HuH-7.5 (cell line): ENCODE data around the gene HMGN2.

Experiments used
- DNase-seq: peaks from one replicate; pipeline ENCODE4 v3.0.0; 2011; ENCODE audit warnings: low spot score

Gene HMGN2

DNA sequence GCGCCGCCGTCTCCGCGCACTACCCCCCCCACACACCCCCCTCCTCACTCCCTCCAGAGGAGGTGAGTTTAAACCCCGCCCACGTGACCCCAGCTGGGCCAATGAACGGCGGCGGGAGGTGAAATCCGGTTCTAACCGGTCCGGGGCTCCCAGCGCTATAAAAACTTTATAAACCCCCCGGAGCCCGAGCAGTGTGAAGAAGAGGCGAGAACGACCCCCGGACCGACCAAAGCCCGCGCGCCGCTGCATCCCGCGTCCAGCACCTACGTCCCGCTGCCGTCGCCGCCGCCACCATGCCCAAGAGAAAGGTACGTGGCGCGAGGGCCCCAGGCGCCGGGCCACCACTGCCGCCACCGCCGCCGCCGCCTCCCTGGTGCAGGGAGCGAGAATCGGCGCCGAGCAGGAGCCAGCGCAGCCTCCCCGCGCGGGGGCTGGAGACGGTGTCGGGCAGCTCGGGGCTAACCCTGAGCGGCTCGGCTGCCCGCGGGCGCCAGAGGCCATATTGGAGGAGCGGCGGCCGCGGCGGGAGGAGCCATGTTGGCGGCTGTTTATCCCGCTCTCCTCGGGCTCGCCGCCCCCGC, at the start of gene HMGN2:
Gene HMGN2 (plus strand): TSS at position 121 of the 581 bp plus-strand sequence. CDS start 173 bp downstream, at position 294.
- peak; percentile 70 for DNase-seq

DNA sequence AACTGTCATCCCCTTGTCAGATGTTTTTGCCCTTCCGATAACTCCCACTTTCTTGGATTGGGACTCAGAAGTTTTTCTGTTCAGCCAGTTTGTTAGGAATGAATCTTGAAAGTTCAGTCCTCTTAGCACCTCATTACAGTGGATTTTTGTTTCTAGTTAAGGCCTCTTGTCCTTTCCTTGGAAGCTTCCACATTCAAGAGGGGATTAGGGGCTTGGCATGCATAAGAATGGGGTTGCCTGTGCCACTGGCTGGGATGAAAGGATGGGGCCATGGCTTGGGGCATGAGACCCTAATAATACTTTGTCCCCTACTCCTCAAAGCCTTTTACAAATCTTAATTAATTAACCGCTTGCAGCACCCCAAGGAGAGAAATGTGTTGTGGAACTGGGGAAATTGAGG, 42.5 kb upstream of the HMGN2 start:
- DNase-seq, result no peak

DNA sequence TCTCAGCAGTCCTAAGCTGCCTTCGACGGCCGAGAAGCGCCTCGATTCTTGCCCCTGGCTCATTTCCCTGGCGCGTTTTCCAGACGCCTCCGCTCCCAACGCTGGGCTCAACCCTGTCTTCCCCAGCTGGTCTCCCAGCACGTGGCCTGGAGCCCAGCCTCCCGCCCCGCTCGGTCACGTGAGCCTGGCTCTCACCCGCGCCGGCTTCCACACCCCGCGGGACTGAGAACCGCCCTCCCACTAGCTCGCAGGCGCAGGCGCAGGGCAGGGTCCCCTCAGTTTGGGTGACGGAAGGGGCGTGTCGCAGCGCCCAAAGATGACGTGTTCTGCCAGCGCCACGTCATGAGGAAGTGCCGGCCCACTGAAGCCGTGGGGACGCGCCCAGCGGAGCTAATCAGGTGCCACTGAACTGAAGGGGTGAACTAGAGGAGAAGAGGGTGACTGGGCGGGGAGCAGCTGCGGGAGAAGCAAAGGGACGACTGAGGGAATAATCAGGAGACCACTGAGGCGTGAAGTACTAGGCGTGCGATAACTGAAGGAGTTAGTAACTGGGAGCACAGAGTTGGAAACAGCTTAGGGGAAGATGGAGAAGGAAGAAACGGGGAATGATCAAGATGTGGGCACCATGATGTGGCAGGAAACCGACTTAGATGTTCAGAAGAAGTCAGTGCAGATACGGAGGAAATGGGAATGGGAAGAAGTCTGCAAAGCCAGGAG, 40.1 kb upstream of the HMGN2 start, which contains the start of gene DHDDS:
Gene DHDDS (plus strand): TSS at position 343 of the 717 bp plus-strand sequence. CDS start 625 bp downstream, outside the sequence.
- peak; percentile 86 for DNase-seq

DNA sequence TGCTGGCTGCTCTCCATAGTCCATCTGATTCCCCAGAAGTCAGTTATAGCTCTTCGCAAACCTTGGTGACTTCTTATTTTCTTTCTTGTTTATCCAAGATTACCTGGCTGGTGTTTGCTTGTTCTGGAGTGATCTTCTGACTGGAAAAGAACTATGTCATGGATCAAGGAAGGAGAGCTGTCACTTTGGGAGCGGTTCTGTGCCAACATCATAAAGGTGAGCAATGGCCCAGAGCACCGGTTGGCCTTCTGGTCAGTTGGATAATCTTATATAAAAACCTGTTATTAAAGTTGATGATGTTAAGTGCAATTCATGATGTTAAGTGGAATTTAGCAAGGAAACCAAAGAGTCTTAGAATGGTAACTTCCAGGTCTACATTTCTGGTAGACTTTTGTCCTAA, 39.4 kb upstream of the HMGN2 start:
- DNase-seq, result no peak

DNA sequence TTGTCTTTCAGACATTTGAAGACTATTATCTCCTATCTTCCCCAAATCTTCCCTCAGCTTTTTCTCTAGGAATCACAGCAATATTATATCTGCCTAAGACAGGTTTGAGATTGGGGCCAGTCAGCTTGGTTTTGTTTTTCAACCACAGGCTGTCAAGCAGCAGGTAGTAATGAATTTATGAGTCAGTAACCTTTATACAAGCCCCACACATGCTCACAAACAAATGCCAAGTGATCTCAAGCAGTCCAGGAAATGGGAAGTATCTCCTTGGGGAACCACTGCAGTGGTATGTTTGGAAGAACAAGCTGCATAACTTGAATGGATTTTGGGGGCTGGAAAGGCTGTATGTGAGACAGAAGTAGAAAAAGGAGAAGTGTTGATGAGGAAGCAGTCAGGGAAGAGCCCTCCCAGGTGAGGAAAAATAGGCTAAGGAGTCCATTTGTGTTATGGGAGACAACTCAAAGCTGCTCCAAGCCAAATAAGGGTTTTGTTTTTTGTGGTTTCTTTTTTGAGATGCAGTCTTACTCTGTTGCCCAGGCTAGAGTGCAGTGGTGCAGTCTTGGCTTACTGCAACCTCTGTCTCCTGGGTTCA, 38.0 kb upstream of the HMGN2 start:
- DNase-seq, result no peak

DNA sequence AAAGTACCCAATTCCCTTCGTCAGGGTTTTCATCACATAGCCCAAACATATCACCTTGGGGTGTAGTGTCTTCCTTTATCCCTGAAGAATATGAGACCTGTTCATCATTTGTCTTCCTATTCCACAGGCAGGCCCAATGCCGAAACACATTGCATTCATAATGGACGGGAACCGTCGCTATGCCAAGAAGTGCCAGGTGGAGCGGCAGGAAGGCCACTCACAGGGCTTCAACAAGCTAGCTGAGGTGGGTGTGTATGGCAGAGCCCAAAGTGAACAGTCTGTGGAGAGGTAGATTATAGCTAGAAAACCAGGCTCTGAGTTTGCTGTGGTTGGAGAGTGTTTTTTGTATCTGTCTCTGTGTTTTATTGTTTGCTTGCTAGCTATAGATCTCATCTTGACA, 34.2 kb upstream of the HMGN2 start:
- no peak for DNase-seq

DNA sequence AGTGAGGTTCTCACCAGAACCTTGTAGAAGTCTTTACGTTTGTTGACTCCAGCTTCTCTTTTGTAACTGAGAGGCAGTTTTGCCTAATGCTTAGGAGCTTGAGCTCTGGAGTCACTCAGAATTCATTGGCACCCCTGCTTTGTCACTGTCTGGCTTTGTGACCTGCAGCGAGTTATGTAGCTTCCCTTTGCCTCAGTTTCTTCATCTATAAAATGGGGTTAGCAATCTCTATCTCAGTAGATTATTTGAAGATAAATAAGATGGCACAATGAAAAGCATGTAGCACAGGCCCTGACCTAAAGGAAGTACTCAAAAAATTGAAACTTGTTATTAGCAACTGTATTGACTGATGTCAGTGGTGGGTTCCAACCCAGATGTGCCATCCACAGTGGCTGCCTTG, 32.0 kb upstream of the HMGN2 start:
- no peak for DNase-seq

DNA sequence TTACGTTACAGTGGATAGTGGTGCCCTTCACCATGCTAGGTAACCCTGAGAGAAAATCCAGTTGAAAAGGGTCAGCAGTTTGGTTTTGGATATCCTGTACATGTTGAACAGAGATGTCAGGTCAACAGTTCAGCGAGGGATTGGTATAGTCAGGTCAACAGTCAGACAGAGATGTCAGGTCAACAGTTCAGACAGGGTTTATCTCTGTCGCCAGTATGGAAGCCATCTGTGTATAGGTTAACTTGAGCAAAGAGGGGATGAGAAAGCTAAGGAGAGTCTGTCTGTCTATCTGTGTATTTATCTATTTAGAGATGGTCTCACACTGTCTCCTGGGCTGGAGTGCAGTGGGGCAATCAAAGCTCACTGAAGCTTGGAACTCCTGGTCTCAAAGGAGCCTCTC, 22.4 kb upstream of the HMGN2 start:
- DNase-seq, result no peak

DNA sequence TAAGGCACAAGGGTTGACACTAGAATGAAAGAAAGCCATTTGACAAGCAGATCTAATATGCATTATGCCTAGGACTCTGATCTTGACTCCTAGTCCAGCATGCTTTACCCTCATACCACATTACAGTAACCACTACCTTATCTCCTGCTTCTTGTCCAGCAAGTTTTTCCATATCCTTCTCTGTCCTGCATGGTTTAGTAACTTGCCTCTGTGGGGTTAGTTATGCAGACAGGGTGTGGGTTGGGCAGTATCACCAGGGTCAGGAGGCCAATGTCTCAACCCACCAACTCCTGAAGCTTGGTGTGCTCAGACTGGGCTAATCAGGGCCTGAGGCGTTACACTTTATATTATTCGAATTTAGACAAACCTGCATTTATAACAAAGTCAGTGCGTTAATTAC, 21.3 kb upstream of the HMGN2 start:
- no peak for DNase-seq

DNA sequence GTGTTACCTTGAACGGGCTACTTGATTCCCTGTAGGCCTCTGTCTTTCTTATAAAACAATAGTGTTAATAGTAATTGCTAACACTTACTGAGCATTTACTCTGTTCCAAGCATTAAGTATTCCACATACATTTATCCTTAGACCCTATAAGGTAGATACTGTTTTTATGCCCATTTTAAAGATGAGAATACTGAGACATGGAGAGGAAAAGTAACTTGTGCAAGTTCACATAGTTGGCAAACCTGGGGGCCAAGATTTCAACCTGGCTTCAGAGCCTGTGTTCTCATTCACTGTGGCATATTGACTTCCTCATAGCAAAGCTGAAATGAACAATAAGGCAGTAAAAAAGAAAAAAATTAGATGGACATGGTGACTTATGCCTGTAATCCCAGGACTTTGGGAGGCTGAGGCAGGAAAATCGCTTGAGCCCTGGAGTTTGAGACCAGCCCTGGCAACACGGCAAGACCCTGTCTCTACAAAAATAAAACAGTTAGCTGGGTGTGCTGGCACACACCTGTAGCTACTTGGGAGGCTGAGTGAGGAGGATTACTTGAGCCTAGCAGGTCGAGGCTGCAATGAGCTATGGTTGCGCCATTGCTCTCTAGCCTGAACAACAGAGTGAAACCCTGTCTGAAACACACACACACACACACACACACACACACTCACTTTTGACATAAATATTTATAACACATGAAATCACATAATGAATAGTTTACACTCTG, 19.6 kb upstream of the HMGN2 start:
- DNase-seq, result no peak

DNA sequence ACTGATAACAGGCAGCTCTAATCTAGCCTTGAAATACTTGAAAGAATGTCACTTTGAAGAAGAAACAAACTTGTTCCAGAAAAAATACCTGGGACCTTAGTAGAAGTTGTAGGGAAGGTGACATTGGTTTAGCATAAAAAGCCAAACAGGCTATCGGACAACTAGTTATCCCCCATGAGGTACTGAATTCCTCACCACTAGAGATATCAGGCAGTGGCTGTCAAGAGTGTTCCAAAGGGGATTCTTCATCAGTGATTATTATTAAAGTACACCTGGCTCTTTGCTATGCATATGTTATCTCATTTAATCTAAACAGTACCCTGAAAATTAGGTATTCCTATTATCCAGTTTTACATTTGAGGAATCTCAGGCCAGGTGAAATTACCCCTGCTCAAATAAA, 13.1 kb upstream of the HMGN2 start:
- no peak for DNase-seq

DNA sequence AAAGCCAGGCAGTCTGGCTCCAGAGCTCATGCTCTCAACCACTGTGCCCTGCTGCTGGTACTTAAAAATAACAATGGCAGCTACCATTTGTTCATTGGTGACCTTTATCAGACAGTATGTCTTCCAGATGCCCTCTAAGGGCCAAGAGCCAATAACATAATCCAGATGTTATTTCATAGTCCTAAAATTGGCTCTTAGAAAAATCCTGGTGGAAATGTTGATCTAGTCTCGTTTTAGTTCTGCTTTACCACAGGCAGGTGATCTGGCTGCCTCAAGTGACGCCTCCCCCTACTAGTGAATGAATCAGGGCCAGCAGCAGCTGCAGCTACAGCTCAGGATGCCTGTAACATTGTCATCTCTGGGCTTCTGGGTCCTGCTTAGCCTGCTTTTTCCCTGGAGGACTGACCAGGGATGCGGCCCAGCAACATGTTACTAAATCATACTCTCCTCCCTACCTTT, 12.6 kb upstream of the HMGN2 start:
- DNase-seq, result no peak

DNA sequence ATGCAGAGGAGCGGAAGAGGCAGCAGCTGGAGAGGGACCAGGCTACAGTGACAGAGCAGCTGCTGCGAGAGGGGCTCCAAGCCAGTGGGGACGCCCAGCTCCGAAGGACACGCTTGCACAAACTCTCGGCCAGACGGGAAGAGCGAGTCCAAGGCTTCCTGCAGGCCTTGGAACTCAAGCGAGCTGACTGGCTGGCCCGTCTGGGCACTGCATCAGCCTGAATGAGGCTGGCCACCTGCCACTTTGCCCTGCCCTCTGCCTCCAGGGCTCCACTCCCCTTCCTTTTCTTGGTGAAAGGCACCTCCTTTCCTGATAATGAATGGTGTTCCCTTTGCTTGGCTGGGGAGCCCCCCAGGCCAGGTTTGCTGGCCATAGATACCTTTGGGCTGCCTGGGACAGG, 3.3 kb upstream of the HMGN2 start:
- DNase-seq, result no peak

DNA sequence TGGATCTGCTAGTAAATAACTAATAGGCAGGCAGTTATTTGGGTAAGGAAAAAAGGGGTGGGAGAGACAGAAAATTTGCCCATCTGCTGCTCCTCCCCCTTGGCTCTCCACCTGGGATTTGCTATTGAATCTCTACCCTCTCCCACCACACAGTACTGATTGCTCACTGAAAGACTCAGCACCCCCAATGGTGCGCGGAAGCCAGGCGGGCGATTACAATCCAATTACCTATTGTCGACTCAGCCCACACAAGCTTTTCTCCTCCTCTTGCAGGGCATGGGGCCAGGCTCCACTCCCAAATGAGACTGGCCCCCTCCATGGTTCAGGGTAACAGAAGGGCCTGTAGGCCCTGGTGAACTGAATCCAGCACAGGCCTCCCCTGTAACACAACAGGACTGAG, 2.7 kb upstream of the HMGN2 start:
- no peak for DNase-seq

DNA sequence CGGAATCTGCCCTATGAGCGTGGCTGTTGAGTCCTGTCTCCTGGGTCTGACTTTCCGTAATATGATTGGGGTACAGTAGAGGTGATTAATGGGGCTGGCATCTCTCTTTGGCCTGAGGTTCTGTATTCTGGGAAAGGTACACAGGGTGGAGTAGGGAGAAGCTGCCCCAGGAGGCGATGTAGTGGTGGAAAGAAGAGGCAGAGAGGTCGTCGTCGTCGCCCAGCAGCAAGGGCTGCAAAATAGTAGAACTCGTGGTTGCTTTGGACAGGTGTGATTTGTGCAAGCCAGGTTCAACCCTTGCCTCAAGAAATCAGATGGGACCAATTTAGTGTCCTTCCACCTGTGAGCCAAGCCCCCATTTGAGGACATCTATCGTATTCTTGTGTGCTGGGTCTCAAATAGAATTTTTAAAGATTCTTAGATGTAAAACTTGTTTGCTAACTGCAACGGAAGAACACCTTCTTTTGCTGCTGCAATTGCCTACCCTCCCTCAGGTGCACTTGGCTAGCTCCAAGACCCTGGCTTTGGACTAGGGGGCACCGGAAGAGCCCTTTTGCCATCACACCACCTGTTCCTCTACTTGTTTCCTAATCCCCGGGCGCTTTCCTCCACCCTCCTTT, 1.3 kb upstream of the HMGN2 start:
- no peak for DNase-seq

DNA sequence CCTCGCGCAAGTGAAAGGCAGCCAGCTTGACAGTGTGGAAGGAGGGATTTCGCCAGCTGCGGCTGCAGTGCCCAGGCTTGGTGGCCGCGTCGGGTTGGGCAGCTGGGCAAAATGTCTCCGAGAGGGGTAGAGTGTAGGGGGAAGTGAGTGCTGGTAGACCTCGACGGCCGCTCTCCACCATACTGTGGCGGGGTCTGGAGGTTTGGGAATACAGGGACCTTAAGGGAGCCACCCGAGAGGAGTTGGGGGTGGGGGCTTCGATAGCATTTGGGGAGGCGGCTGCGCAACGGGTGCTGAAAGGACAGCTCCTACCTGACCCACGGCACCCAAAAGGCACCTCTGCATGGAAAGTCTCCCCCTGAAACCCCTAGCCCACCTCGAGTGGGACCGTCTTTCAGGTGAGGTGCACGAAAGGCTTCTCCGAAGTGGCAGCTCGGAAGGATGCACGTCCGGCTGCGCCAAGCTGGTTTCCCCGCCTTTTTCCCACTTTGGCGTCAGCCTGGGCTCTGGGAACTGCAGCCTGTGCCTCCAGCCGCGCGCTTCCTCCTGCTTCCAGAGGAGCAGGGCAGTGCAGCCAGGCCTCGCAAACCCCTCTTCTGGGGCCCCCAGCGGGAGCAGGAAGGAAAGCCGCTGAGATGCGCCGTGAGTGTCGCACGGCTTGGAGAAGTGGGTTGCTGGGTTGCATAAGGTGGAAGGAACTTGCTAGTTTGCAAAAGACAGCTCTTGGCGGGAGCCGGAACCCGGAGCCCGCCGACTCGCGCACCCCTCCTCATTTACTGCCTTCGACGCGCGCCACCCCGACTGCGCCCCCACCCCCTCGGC, 531 bp upstream of the HMGN2 start:
- DNase-seq, result peak; percentile 18

DNA sequence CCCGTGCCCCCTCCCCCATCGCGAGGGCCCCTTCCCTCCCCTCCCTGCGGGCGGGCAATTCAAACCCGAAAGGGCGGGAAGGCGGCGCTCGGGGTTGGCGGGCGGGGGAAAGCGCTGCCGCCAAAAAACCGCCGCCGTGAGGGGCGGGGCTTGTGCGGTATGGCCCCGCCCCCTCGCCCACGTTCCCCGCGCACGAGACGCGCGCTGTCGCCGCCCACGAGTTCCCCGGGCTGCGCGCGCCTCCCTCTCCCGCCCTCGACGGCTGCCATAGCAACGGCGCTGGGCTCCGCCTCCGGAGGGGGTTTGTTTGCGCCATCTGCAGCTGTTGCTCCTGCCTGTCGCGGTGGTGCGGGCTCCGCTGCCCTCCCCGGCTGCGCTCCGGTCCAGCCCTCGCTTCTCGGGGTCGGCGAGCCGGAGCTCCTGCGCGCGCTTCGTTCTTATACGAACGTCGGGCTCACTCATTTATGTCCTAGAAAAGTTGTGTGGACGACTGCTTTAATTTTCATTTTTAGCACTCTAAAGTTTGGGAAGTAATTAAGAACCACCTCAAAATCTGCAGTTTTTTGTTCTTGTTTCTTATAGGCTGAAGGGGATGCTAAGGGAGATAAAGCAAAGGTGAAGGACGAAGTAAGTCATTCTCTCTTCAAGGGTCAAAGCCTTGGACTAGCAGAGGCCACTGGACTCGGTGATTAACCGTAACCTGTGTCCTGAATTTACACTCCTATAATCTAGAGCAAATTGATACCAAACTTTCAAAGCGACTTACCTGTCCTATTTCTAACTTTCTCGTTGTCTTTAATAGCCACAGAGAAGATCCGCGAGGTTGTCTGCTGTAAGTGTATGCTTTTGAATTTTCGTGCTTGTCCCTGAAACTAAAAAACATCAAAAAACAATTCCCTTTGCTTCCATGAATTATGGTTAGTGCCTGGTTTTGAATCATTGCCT, 933 bp downstream of the HMGN2 start:
- DNase-seq, result peak; percentile 73

DNA sequence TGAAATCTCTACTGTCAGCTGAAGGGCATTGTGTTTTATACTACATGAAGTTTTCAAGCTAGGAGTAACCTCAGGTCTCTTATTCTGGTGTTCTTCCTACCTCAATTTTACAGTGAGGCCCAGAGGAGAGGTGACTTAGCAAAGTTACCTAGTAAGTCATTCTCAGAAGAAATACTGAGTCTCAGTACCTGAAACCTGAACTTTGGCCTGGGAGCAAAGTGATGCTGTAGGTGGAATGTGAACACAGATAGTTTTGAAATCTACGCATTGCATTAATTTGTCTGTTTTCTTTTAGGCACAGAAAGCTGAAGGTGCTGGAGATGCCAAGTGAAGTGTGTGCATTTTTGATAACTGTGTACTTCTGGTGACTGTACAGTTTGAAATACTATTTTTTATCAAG, 2.6 kb downstream of the HMGN2 start:
- DNase-seq, result no peak

DNA sequence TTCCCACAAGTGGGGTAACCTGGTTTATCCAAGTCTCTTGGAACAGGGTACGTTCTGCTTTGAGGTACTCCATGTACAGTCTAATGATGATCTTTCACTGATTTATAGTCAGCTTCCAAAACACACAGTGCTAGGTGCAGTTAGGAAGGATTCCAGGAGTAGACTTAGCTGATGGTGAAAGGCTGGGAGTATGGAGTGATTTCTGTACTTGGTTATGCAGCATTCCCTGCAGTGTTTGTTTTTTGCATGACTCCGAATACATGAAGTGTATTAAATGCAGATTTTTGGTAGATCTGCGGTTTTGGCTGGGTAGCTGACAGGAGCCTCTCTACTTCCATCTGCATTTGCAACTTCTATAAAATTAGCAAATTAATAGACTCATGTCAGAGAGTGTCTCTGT, 3.7 kb downstream of the HMGN2 start:
- no peak for DNase-seq

DNA sequence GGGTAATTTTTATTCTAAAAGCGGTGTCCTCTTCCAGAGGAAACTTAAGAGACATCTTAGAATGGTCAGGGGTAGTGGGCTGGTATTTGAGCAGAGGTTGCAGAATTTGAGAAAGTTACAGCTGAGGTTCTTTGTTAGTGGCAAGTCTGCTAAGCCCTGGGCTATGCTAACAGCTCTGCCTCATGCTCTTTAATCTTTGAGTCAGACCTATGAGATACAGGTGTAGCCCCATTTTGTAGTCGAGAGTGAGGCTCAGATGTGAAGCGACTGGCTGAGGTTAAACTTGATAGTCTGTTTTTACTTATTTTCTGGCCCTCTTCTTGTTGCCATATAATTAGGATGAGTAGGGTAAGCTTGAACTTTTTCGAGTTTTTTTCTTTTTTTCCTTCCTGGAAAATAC, 4.7 kb downstream of the HMGN2 start:
- no peak for DNase-seq
